ENCODE results near the gene CERS6.
"Not testable (repeated sequence)": the region's sequence is repeated elsewhere in the genome, so short reads cannot be mapped to it uniquely, and the experiment has no call there.

The CERS6 gene

GRCh38 chr2:168502852-168503251 lies 46.8 kb downstream of the CERS6 start:
- DNase-seq, result not testable (repeated sequence)

- no peak for DNase-seq
These were observed 47.8 kb downstream of the CERS6 start for GRCh38 chr2:168503901-168504300.

- DNase-seq, result no peak
These were observed 48.3 kb downstream of the CERS6 start for GRCh38 chr2:168504323-168504722.

- DNase-seq, result no peak
These were observed 54.2 kb downstream of the CERS6 start for GRCh38 chr2:168510125-168510756.

- no peak for DNase-seq
These were observed 58.6 kb downstream of the CERS6 start for GRCh38 chr2:168514692-168515091.

- no peak for DNase-seq
These were observed 59.4 kb downstream of the CERS6 start for GRCh38 chr2:168515502-168515901.

GRCh38 chr2:168517816-168518215 lies 61.7 kb downstream of the CERS6 start:
- DNase-seq, result no peak

GRCh38 chr2:168518555-168519066 lies 62.5 kb downstream of the CERS6 start:
- DNase-seq, result no peak

- no peak for DNase-seq
These were observed 63.6 kb downstream of the CERS6 start for GRCh38 chr2:168519534-168520308.

- no peak for DNase-seq
These were observed 65.1 kb downstream of the CERS6 start for GRCh38 chr2:168521053-168521741.

- no peak for DNase-seq
These were observed 66.4 kb downstream of the CERS6 start for GRCh38 chr2:168522446-168522845.

- no peak for DNase-seq
These were observed 67.9 kb downstream of the CERS6 start for GRCh38 chr2:168524005-168524404.

- no peak for DNase-seq
These were observed 68.9 kb downstream of the CERS6 start for GRCh38 chr2:168525020-168525419.

GRCh38 chr2:168525716-168526446 lies 69.8 kb downstream of the CERS6 start:
- no peak for DNase-seq

GRCh38 chr2:168526641-168527040 lies 70.6 kb downstream of the CERS6 start:
- DNase-seq, result no peak

- DNase-seq, result no peak
These were observed 71.9 kb downstream of the CERS6 start for GRCh38 chr2:168528016-168528415.

- DNase-seq, result no peak
These were observed 72.4 kb downstream of the CERS6 start for GRCh38 chr2:168528469-168528868.

- no peak for DNase-seq
These were observed 73.2 kb downstream of the CERS6 start for GRCh38 chr2:168529054-168529833.

GRCh38 chr2:168529900-168530561 lies 74.0 kb downstream of the CERS6 start:
- DNase-seq, result no peak

- no peak for DNase-seq
These were observed 75.0 kb downstream of the CERS6 start for GRCh38 chr2:168530982-168531622.

GRCh38 chr2:168534926-168535325 lies 78.9 kb downstream of the CERS6 start:
- DNase-seq, result no peak
